OCI-LY7 (cell line): ENCODE results near the gene DELE1.

ENCODE experiments used
- CTCF ChIP-seq: fragments of 200-600 bp; sonication (generic); conservative IDR thresholded peaks from 2 replicates; pipeline ENCODE4 v1.5.1; 2014; ENCODE audit warnings: mild to moderate bottlenecking, antibody characterized with exemption, low read length, moderate library complexity, mixed read lengths
- EZH2phosphoT487 ChIP-seq: fragments of 200-600 bp; sonication (generic); IDR thresholded peaks from 2 replicates; pipeline ENCODE4 v1.6.1; 2018; ENCODE audit warnings: low read depth, borderline replicate concordance, mild to moderate bottlenecking, mixed run types, antibody characterized with exemption, low read length, moderate library complexity, mixed read lengths

GRCh38 chr5:141942185-141942857 lies 18.6 kb downstream of the DELE1 start:
- TF ChIP-seq CTCF (no peak), EZH2phosphoT487 (no peak)
